HG02884 (cell line): ENCODE results near the gene C16orf96.

Source experiments
- ATAC-seq: cut with Tn5 transposase; IDR thresholded peaks from one replicate; pipeline ENCODE4 v1.9.1; 2021; ENCODE audit warnings: mild to moderate bottlenecking, moderate library complexity; ENCODE audit not compliant: unreplicated experiment

C16orf96 gene

DNA sequence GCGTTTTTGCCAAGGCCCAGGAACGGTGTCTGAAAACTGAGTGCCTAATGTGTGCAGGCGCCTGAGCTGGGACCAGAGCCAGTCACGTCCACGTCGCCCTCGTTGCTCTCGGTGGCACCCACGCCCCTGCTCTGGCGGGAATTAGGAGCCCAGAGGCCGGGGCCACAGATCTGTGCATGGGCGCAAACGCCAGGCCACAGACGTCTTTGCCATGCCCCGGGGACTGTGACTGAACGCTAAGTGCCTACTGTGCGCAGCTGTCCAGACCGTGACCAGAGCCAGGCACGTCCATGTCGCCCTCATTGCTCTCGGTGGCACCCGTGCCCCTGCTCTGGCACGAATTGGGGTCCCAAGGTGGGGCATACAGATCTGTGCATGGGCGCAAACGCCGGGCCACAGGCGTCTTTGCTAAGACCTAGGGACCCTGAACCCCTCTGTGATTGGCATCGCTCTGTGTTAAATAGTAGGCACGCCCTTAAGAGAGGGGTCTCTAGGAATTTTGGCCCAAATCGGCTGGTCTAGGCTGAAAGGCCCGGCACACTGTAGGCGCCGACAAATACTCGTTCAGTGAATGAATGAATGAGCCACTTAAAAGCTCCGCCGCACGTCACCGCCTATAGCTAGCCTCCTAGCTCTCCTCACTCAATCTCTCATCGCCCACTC, 59.4 kb downstream of the C16orf96 start:
- ATAC-seq: no peak

DNA sequence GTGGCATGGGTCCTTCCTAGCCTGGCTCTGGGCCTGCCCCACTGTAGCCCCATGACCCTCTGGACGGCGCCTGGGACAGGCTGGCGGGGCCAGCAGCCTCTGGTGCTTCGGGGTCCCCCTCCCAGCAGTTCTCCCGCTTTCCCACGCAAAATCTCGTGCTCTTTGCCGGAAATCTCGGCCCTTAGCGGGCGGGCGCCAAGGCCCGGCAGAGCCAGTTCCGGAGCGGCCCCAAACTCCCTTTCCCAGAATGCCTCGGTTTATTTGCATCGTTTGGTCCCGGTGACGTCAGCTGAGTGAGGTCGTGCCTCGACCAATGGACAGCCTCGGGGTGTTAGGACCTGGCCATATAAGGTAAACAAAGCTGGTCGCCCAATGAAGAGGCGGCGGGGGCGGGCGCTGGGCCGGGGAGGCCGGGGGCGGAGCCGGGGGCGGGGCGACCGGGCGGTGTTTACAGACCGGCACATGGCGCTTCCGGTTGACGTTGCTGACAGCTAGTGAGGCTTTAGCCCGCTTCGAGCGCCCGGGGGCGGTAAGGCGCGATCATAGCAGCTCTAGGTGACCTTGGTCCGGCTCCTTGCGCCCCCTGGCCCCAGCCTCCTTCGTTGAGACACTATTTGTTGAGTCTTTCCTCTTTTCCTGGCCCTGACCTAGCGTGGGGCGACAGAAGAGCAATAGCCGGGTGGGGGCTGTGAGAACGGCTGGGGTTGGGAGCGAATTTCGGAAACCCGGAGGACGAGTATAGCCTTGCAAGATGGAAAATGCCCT, 60.1 kb downstream of the C16orf96 start:
- peak; percentile 71 for ATAC-seq

DNA sequence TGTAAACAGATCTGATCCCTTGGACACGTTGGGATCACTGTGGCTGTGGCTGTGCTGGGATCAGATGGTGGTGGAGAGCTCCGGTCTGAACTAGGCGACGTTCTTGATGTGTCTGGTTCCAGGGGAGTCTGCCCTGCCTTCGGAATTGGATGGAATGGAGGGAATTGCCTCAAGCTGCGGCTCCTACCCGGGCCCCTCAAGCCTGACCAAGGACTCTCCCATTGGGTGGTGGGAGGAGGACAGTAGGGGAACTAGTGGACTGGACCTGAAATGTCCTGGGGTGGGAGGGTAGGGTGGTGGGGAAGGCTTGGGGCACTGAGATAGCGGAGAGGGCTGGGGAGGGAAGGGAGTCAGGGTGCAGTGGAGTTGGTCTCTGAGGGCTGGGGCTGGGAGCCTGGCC, 61.7 kb downstream of the C16orf96 start:
- ATAC-seq: no peak

- no peak for ATAC-seq
Measured at GRCh38 chr16:4618645-4619418, 62.7 kb downstream of the C16orf96 start.

- no peak for ATAC-seq
Measured at GRCh38 chr16:4623593-4623992, 67.5 kb downstream of the C16orf96 start.

- peak; percentile 64 for ATAC-seq
Measured at GRCh38 chr16:4624015-4624826, 68.1 kb downstream of the C16orf96 start, which contains the start of gene MGRN1. Gene MGRN1, plus strand, starts transcription at chr16:4624826. Its CDS starts 135 bp downstream, at chr16:4624961.

DNA sequence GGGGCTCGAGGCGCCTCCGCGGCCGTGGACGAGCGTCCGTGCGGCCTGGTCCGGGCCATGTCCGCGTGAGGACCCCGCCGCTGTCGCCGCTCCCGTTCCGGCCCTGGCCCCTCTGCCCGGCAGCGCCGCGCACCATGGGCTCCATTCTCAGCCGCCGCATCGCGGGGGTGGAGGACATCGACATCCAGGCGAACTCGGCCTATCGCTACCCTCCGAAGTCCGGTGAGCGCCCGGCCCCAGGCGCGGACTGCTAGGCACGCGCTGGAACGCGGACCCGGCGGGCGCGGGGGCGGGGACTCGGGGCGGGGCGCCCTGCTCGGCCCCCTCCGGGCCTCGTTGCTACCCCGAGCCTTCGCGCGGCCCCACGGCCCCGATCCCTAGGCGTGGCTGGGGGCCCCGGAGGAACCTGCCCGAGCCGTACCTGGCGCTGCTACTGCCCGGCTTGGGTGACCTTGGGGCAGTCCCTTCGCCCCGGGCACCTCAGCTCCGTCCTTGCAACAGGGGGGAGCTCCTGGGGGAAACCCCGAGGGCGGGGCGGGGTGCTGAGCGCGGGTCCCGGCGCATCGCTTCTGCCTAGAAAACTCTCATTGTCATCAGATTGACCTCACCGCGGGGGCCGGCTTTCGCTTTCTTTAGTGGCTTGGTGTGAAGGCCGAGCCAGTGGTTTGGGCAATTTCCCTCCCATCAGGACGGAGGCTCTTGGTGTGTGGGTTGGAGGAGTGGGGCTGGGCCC, 68.9 kb downstream of the C16orf96 start:
- peak; percentile 49 for ATAC-seq

GRCh38 chr16:4625560-4626159, 69.5 kb downstream of the C16orf96 start:
- no peak for ATAC-seq

- ATAC-seq: no peak
Measured at GRCh38 chr16:4626396-4626795, 70.3 kb downstream of the C16orf96 start.

DNA sequence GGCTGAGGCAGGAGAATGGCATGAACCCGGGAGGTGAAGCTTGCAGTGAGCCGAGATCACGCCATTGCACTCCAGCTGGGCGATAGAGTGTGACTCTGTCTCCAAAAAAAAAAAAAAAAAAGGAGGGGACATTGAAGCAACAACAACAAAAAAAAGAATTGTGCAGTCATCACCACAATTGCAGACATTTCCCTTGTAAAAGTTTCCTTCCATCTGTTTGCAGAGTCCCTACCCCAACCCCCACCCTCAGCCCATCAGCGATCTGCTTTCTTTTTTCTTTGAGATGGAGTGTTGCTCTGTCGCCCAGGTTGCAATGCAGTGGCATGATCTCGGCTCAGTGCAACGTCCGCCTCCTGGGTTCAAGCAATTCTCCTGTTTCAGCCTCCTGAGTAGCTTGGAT, 72.1 kb downstream of the C16orf96 start:
- no peak for ATAC-seq

- ATAC-seq: no peak
Measured at GRCh38 chr16:4631444-4631843, 75.3 kb downstream of the C16orf96 start.

DNA sequence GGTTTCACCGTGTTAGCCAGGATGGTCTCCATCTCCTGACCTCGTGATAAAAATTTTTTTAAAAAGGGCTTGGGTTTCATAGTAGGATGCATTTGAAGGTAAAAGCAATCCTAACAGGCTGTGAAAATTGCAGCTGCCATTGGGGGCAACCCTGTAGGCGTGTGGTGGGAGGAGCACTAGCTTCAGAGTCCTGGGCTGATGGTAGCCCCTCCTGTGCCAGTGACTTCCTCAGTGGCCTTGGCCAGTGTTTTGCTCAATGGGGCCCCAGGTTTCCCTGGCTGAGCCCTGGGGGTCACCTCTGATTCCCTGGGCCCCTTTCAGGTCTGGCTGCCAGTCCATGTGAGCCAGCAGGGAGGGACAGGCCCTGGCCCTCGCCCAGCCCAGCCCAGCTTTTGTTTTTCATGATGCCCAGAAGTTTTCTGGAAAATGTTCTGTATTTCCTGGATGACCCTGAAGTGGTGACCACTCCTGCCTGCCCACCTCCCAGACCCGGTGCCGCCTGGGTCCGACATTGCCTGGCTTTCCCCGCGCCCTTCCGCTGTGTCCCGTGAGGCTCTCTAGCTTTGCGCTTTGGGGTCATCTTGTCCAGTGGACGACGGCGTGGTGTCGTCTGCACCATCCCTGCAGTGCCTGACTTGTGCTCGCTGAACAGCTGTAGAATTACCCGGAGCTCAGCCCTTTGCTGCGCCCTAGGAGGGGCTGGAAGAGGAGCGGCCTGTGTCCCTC, 77.9 kb downstream of the C16orf96 start:
- ATAC-seq: no peak

GRCh38 chr16:4634768-4635167, 78.6 kb downstream of the C16orf96 start:
- no peak for ATAC-seq

- no peak for ATAC-seq
Measured at GRCh38 chr16:4636196-4636595, 80.1 kb downstream of the C16orf96 start.

- ATAC-seq: no peak
Measured at GRCh38 chr16:4637501-4638166, 81.5 kb downstream of the C16orf96 start.

GRCh38 chr16:4639899-4640509, 83.9 kb downstream of the C16orf96 start:
- ATAC-seq: no peak

DNA sequence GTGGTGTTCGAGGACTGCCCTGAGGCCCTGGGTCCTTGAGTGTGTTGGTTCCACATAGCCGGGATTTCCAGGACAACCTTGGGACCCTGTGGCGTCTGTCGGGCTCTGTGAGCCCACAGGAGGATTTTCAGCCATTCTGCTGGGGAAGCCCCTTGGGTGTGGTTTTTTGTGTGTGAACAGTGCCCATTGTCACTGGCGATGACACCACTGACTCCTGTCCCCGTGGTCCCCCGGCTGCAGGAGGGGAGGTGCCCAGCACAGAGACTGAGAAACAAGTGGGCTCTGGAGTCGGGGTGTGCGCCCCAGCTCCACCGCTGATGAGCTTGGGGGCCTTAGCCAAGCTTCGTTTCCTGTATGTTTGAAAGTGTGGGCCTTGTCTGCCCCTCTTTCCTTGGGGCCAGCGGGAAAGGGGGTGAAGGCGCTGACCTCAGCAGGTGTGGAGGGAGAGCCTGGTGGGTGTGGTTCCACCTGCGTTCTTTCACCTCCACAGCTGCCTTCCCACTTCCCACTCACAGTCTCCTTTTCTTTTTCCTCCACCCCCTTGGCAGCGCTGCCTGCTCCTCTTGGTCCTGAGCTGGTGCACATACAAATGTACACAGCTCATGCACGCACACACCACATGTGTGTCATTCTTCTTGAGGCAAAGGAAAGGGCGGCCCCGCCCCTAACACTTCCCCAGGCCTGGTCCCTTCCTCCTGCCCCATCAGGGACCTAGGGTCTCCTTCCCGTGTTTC, 84.6 kb downstream of the C16orf96 start:
- ATAC-seq: no peak
